ENCODE results near the gene EPYC.

The EPYC gene

GRCh38 chr12:90959032-90959431 is 45.7 kb downstream of the EPYC start:
- TF ChIP-seq YY1 (IDR thresholded peaks at IDR 0.05; ENCODE audit: insufficient read depth, insufficient read length), result no peak
- TF ChIP-seq ZNF274 (IDR thresholded peaks at IDR 0.05; ENCODE audit: low read depth, low read length), result no peak
- TF ChIP-seq SUZ12 (IDR thresholded peaks at IDR 0.05; ENCODE audit: extremely low read depth, insufficient read depth, insufficient read length), result no peak
- Histone ChIP-seq H3K36me3 (ENCODE audit: insufficient read depth, insufficient read length, low read length) (no peaks in the 10 kb centered on the region), H3K9me3 (ENCODE audit: insufficient read depth, low read length) (peaks cover 11% of the 10 kb centered on the region; the same call in 1 of the 2 replicates), H3K4me1 (ENCODE audit: insufficient read depth, insufficient read length) (no peaks in the 10 kb centered on the region), H3K4me3 (ENCODE audit: insufficient read length, low read depth) (no peak overlapping the region), H3K9ac (ENCODE audit: insufficient read length, low read depth) (no peak overlapping the region), H3K27me3 (ENCODE audit: insufficient read depth, insufficient read length) (no peaks in the 10 kb centered on the region)
- DNase-seq (ENCODE audit: low read depth, low spot score), result no peak

GRCh38 chr12:90958347-90958746 is 46.4 kb downstream of the EPYC start:
- Histone ChIP-seq H3K36me3 (ENCODE audit: insufficient read depth, insufficient read length, low read length) (no peaks in the 10 kb centered on the region), H3K27me3 (ENCODE audit: insufficient read depth, insufficient read length) (no peaks in the 10 kb centered on the region), H3K4me3 (ENCODE audit: insufficient read length, low read depth) (no peak overlapping the region), H3K9ac (ENCODE audit: insufficient read length, low read depth) (no peak overlapping the region), H3K4me1 (ENCODE audit: insufficient read depth, insufficient read length) (no peaks in the 10 kb centered on the region), H3K9me3 (ENCODE audit: insufficient read depth, low read length) (peaks cover 12% of the 10 kb centered on the region; the same call in 1 of the 2 replicates)
- no peak for DNase-seq (ENCODE audit: low read depth, low spot score)
- no peak for TF ChIP-seq ZNF274 (IDR thresholded peaks at IDR 0.05; ENCODE audit: low read depth, low read length)
- no peak for TF ChIP-seq SUZ12 (IDR thresholded peaks at IDR 0.05; ENCODE audit: extremely low read depth, insufficient read depth, insufficient read length)
- TF ChIP-seq YY1 (IDR thresholded peaks at IDR 0.05; ENCODE audit: insufficient read depth, insufficient read length), result no peak

- Histone ChIP-seq H3K9me3 (ENCODE audit: insufficient read depth, low read length) (peaks cover 12% of the 10 kb centered on the region; the same call in 1 of the 2 replicates), H3K27me3 (ENCODE audit: insufficient read depth, insufficient read length) (no peaks in the 10 kb centered on the region), H3K4me1 (ENCODE audit: insufficient read depth, insufficient read length) (no peaks in the 10 kb centered on the region), H3K9ac (ENCODE audit: insufficient read length, low read depth) (no peak within 1 kb of the TSS), H3K36me3 (ENCODE audit: insufficient read depth, insufficient read length, low read length) (no peaks in the 10 kb centered on the region), H3K4me3 (ENCODE audit: insufficient read length, low read depth) (no peak within 1 kb of the TSS)
- DNase-seq (ENCODE audit: low read depth, low spot score), result no peak
- no peak for TF ChIP-seq YY1 (IDR thresholded peaks at IDR 0.05; ENCODE audit: insufficient read depth, insufficient read length)
- no peak for TF ChIP-seq ZNF274 (IDR thresholded peaks at IDR 0.05; ENCODE audit: low read depth, low read length)
- no peak for TF ChIP-seq SUZ12 (IDR thresholded peaks at IDR 0.05; ENCODE audit: extremely low read depth, insufficient read depth, insufficient read length)
These were observed 49.9 kb downstream of the EPYC start, which contains the start of gene CCER1 for GRCh38 chr12:90954921-90955320. Gene CCER1 (minus strand): TSS chr12:90955176. CDS start chr12:90954742, 434 bp downstream.

GRCh38 chr12:90954428-90954827 is 50.3 kb downstream of the EPYC start:
- no peak for DNase-seq (ENCODE audit: low read depth, low spot score)
- H3K9ac ChIP-seq (ENCODE audit: insufficient read length, low read depth), result no peak overlapping the region

GRCh38 chr12:90953956-90954421 is 50.8 kb downstream of the EPYC start:
- Histone ChIP-seq H3K4me1 (ENCODE audit: insufficient read depth, insufficient read length) (no peaks in the 10 kb centered on the region), H3K4me3 (ENCODE audit: insufficient read length, low read depth) (no peak overlapping the region), H3K27me3 (ENCODE audit: insufficient read depth, insufficient read length) (no peaks in the 10 kb centered on the region), H3K9me3 (ENCODE audit: insufficient read depth, low read length) (peaks cover 12% of the 10 kb centered on the region; the same call in 1 of the 2 replicates), H3K36me3 (ENCODE audit: insufficient read depth, insufficient read length, low read length) (no peaks in the 10 kb centered on the region), H3K9ac (ENCODE audit: insufficient read length, low read depth) (no peak overlapping the region)
- TF ChIP-seq ZNF274 (IDR thresholded peaks at IDR 0.05; ENCODE audit: low read depth, low read length), result no peak
- no peak for TF ChIP-seq SUZ12 (IDR thresholded peaks at IDR 0.05; ENCODE audit: extremely low read depth, insufficient read depth, insufficient read length)
- no peak for TF ChIP-seq YY1 (IDR thresholded peaks at IDR 0.05; ENCODE audit: insufficient read depth, insufficient read length)
- DNase-seq (ENCODE audit: low read depth, low spot score), result peak; percentile 46

More at GRCh38 chr12:90954428-90954827, 50.3 kb downstream of the EPYC start:
- Histone ChIP-seq H3K4me1 (ENCODE audit: insufficient read depth, insufficient read length) (no peaks in the 10 kb centered on the region), H3K4me3 (ENCODE audit: insufficient read length, low read depth) (no peak overlapping the region), H3K27me3 (ENCODE audit: insufficient read depth, insufficient read length) (no peaks in the 10 kb centered on the region), H3K36me3 (ENCODE audit: insufficient read depth, insufficient read length, low read length) (no peaks in the 10 kb centered on the region), H3K9me3 (ENCODE audit: insufficient read depth, low read length) (peaks cover 12% of the 10 kb centered on the region; the same call in 1 of the 2 replicates)
- no peak for TF ChIP-seq SUZ12 (IDR thresholded peaks at IDR 0.05; ENCODE audit: extremely low read depth, insufficient read depth, insufficient read length)
- TF ChIP-seq ZNF274 (IDR thresholded peaks at IDR 0.05; ENCODE audit: low read depth, low read length), result no peak
- no peak for TF ChIP-seq YY1 (IDR thresholded peaks at IDR 0.05; ENCODE audit: insufficient read depth, insufficient read length)

- TF ChIP-seq SUZ12 (IDR thresholded peaks at IDR 0.05; ENCODE audit: extremely low read depth, insufficient read depth, insufficient read length), result no peak
- no peak for TF ChIP-seq ZNF274 (IDR thresholded peaks at IDR 0.05; ENCODE audit: low read depth, low read length)
- no peak for TF ChIP-seq YY1 (IDR thresholded peaks at IDR 0.05; ENCODE audit: insufficient read depth, insufficient read length)
- no peak for DNase-seq (ENCODE audit: low read depth, low spot score)
- Histone ChIP-seq H3K36me3 (ENCODE audit: insufficient read depth, insufficient read length, low read length) (no peaks in the 10 kb centered on the region), H3K27me3 (ENCODE audit: insufficient read depth, insufficient read length) (no peaks in the 10 kb centered on the region), H3K4me1 (ENCODE audit: insufficient read depth, insufficient read length) (no peaks in the 10 kb centered on the region), H3K9me3 (ENCODE audit: insufficient read depth, low read length) (peaks cover 12% of the 10 kb centered on the region; the same call in 1 of the 2 replicates), H3K4me3 (ENCODE audit: insufficient read length, low read depth) (no peak overlapping the region), H3K9ac (ENCODE audit: insufficient read length, low read depth) (no peak overlapping the region)
These were observed 53.2 kb downstream of the EPYC start for GRCh38 chr12:90951432-90952105.

GRCh38 chr12:90947869-90948268 is 56.9 kb downstream of the EPYC start:
- no peak for DNase-seq (ENCODE audit: low read depth, low spot score)
- no peak for TF ChIP-seq SUZ12 (IDR thresholded peaks at IDR 0.05; ENCODE audit: extremely low read depth, insufficient read depth, insufficient read length)
- no peak for TF ChIP-seq YY1 (IDR thresholded peaks at IDR 0.05; ENCODE audit: insufficient read depth, insufficient read length)
- TF ChIP-seq ZNF274 (IDR thresholded peaks at IDR 0.05; ENCODE audit: low read depth, low read length), result no peak
- no peaks in the 10 kb centered on the region for H3K9me3 ChIP-seq (ENCODE audit: insufficient read depth, low read length)
- H3K27me3 ChIP-seq (ENCODE audit: insufficient read depth, insufficient read length), result no peaks in the 10 kb centered on the region
- H3K4me1 ChIP-seq (ENCODE audit: insufficient read depth, insufficient read length), result no peaks in the 10 kb centered on the region
- no peak overlapping the region for H3K4me3 ChIP-seq (ENCODE audit: insufficient read length, low read depth)
- H3K36me3 ChIP-seq (ENCODE audit: insufficient read depth, insufficient read length, low read length), result no peaks in the 10 kb centered on the region
- no peak overlapping the region for H3K9ac ChIP-seq (ENCODE audit: insufficient read length, low read depth)
